ENCODE results near the gene USP12.

GRCh38 chr13:27057817-27058216, 113.8 kb downstream of the USP12 start:
- no peak for TF ChIP-seq POLR2A (IDR thresholded peaks at IDR 0.05)
- TF ChIP-seq CTCF (IDR thresholded peaks at IDR 0.05), result no peak
- no peak for TF ChIP-seq POLR2AphosphoS5 (IDR thresholded peaks at IDR 0.05)
- TF ChIP-seq EP300 (IDR thresholded peaks at IDR 0.05; ENCODE audit: low read depth), result no peak
